GM06990 (cell line): ENCODE measurements around the gene KRTAP24-1.

Source experiments
- DNase-seq: peaks from one replicate; pipeline ENCODE4 v3.0.0-alpha.2; 2011; ENCODE audit not compliant: insufficient read length; ENCODE audit errors: extremely low read depth
- H3K27me3 ChIP-seq: replicated peaks from 2 replicates; pipeline ENCODE4 v1.6.0; 2011; ENCODE audit warnings: low read length; ENCODE audit not compliant: control insufficient read depth, insufficient read depth
- H3K36me3 ChIP-seq: 2 replicates; pipeline ENCODE4 v1.5.1; 2011; ENCODE audit warnings: low read length; ENCODE audit not compliant: control insufficient read depth, insufficient read depth
- H3K4me3 ChIP-seq: replicated peaks from 2 replicates; pipeline ENCODE4 v1.5.1; 2011; ENCODE audit warnings: low read depth, mild to moderate bottlenecking, control low read depth, low read length
- CTCF ChIP-seq: IDR thresholded peaks from 2 replicates; pipeline ENCODE4 v1.5.1; 2011; ENCODE audit warnings: low read length, control low read depth, mild to moderate bottlenecking, inconsistent platforms; ENCODE audit not compliant: insufficient read depth, poor library complexity, severe bottlenecking

KRTAP24-1 gene

DNA sequence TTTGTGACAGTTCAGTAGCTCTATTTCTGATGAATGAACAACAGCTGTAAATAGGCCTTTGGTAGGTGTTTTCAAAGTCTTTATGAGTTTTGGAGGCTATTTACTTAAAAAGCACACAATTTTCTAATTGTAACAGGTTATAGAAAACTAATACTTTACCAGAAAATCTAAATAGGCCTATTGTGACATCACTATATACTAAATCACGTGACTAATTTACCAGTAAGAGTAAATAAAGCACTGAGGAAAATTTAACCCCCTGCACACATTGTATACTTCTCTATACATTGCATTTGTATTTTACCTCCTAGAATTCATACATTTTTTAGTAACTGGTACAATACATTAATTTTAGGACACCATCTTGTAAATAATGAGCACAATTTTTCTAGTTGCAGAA lies 22.4 kb upstream of the KRTAP24-1 start:
- H3K27me3 ChIP-seq: no peaks in the 10 kb centered on the region
- H3K36me3 ChIP-seq: no peaks in the 10 kb centered on the region
- H3K4me3 ChIP-seq: no peak overlapping the region
- TF ChIP-seq CTCF: no peak
- DNase-seq: no peak

GRCh38 chr21:30289215-30289614 lies 6.5 kb upstream of the KRTAP24-1 start, which contains the start of gene KRTAP25-1:
KRTAP25-1 (minus strand) TSS chr21:30289514; CDS start chr21:30289490, 24 bp downstream.
- H3K36me3 ChIP-seq: no peaks in the 10 kb centered on the region
- no peak within 1 kb of the TSS for H3K4me3 ChIP-seq
- no peak for TF ChIP-seq CTCF
- no peak for DNase-seq
- no peaks in the 10 kb centered on the region for H3K27me3 ChIP-seq

DNA sequence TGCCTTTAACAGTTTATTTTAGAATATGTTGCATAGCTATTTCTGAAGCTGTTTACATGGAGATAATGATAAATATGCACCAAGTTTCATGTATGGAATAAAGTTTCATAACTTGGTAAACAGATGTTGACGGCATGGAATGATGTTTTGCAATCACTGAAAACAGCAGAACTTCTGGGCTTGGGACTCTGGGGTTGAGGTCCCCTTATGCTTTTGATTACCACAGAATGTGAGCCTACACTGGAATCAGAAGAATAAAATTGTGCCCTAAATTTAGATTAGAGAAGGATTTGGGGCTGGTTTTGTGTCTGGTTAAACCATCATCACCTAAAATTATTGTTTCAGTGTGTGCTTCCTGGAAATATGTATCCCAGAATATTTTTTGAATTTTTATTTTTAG lies 11.1 kb downstream of the KRTAP24-1 start:
- TF ChIP-seq CTCF: no peak
- no peak overlapping the region for H3K4me3 ChIP-seq
- H3K27me3 ChIP-seq: no peaks in the 10 kb centered on the region
- no peaks in the 10 kb centered on the region for H3K36me3 ChIP-seq
- DNase-seq: no peak

- no peak for TF ChIP-seq CTCF
- no peaks in the 10 kb centered on the region for H3K36me3 ChIP-seq
- no peak for DNase-seq
Observed at GRCh38 chr21:30271156-30271555, 11.6 kb downstream of the KRTAP24-1 start.

GRCh38 chr21:30269803-30270530 lies 12.8 kb downstream of the KRTAP24-1 start:
- Histone ChIP-seq H3K36me3 (no peaks in the 10 kb centered on the region), H3K27me3 (no peaks in the 10 kb centered on the region), H3K4me3 (no peak overlapping the region)
- no peak for DNase-seq
- no peak for TF ChIP-seq CTCF

More at GRCh38 chr21:30271156-30271555, 11.6 kb downstream of the KRTAP24-1 start:
- Histone ChIP-seq H3K4me3 (no peak overlapping the region), H3K27me3 (no peaks in the 10 kb centered on the region)

DNA sequence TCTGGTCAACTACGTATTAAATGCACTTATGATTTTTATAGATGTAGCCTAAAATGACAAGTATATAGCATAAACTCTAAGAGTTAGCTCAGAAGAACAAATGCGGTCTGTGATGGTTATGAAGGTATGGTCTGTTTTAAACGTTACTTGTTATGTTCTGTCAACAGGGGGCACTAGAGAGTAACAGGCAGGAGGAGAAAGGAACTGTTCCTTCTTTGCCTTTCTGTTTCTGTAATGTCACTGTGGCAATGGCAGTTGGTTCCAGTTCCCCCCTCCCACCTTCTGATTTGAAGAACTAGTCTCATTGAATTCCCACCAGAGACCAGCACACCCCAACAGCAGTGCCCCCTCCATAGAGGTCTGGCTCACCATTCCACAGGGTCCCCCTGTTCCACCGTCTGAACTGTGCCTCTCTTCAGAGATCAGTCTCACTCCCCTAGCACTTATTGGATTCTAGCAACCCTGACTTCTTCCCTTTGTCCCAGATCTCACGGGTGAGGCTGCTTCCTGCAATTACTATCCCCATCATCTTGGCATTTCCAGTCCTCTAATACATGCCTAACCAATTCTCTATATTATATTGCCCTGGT lies 14.0 kb downstream of the KRTAP24-1 start:
- Histone ChIP-seq H3K27me3 (no peaks in the 10 kb centered on the region), H3K4me3 (no peak overlapping the region), H3K36me3 (no peaks in the 10 kb centered on the region)
- no peak for TF ChIP-seq CTCF
- no peak for DNase-seq
